CD14-positive monocyte (primary cell): ENCODE data around the gene SLC26A2. TPM values are rescaled to one million over a fixed set of nuclear protein-coding genes. Genes with fewer than 3 reads are reported as not detected.

Experiments used
- DNase-seq, 3 donors: peaks; one replicate each; pipeline ENCODE4 v3.0.0-alpha.2; 2011 to 2022
- H2AFZ ChIP-seq: 2 replicates; pipeline ENCODE4 v1.6.0; 2012; ENCODE audit warnings: mild to moderate bottlenecking, low read depth, low read length, inconsistent platforms; ENCODE audit not compliant: insufficient read depth, poor library complexity, severe bottlenecking
- H3K27ac ChIP-seq, 2 donors: 1 replicate in 1 of 2; 2 replicates in 1 of 2; pipeline ENCODE4 v1.5.1; 2012 to 2013; ENCODE audit warnings: low read length in 2 of 2, control low read depth in 1 of 2, inconsistent platforms in 1 of 2, low read depth in 1 of 2, mild to moderate bottlenecking in 1 of 2
- H3K27me3 ChIP-seq, 2 donors: one replicate each; pipeline versions ENCODE4 v1.6.0 to v1.6.1; 2011 to 2013; ENCODE audit warnings: low read length in 2 of 2; ENCODE audit not compliant: control insufficient read depth in 2 of 2, insufficient read depth in 2 of 2
- H3K36me3 ChIP-seq, 2 donors: replicated peaks in 1 of 2; 1 replicate in 1 of 2; 2 replicates in 1 of 2; pipeline versions ENCODE4 v1.5.1 to v1.6.1; 2012 to 2013; ENCODE audit warnings: low read length in 2 of 2, control low read depth in 1 of 2, inconsistent platforms in 1 of 2, mild to moderate bottlenecking in 1 of 2; ENCODE audit not compliant: insufficient read depth in 2 of 2, control insufficient read depth in 1 of 2
- H3K4me1 ChIP-seq, 2 donors: 1 replicate in 1 of 2; 2 replicates in 1 of 2; pipeline versions ENCODE4 v1.5.1 to v1.6.1; 2012 to 2013; ENCODE audit warnings: low read length in 2 of 2, control low read depth in 1 of 2, inconsistent platforms in 1 of 2, mild to moderate bottlenecking in 1 of 2, moderate library complexity in 1 of 2; ENCODE audit not compliant: insufficient read depth in 2 of 2, control insufficient read depth in 1 of 2
- H3K4me2 ChIP-seq: replicated peaks from 2 replicates; pipeline ENCODE3; 2012; ENCODE audit warnings: low read length, moderate library complexity, mild to moderate bottlenecking; ENCODE audit not compliant: poor library complexity, severe bottlenecking; ENCODE audit errors: extremely low read depth
- H3K4me3 ChIP-seq, 3 experiments: fragments of 200-600 bp in 1 of 3; sonication (generic) in 1 of 3; replicated peaks in 1 of 3; 1 replicate in 2 of 3; 2 replicates in 1 of 3; pipeline ENCODE4 v1.5.1; 2011 to 2013; ENCODE audit warnings: low read length in 3 of 3, mild to moderate bottlenecking in 3 of 3, control low read depth in 2 of 3, low read depth in 2 of 3, inconsistent platforms in 1 of 3, moderate library complexity in 1 of 3
- H3K79me2 ChIP-seq: 2 replicates; pipeline ENCODE4 v1.6.0; 2012; ENCODE audit warnings: mild to moderate bottlenecking, control low read depth, inconsistent platforms, low read length, moderate library complexity; ENCODE audit not compliant: insufficient read depth
- H3K9ac ChIP-seq: 2 replicates; pipeline ENCODE4 v1.6.0; 2017; ENCODE audit warnings: low read length, mild to moderate bottlenecking; ENCODE audit not compliant: insufficient read depth, poor library complexity, severe bottlenecking
- H3K9me3 ChIP-seq, 2 donors: replicated peaks in 1 of 2; 1 replicate in 1 of 2; 2 replicates in 1 of 2; pipeline versions ENCODE4 v1.5.1 to v1.6.1; 2012 to 2013; ENCODE audit warnings: low read length in 2 of 2, control low read depth in 1 of 2; ENCODE audit not compliant: control insufficient read depth in 1 of 2, insufficient read depth in 1 of 2
- H4K20me1 ChIP-seq: 2 replicates; pipeline ENCODE4 v1.6.0; 2012; ENCODE audit warnings: mild to moderate bottlenecking, low read length, control low read depth, moderate library complexity; ENCODE audit not compliant: insufficient read depth
- H3K27ac Mint-ChIP-seq, 7 donors: one replicate each; pipeline ENCODE4 v1.8.0; 2020; ENCODE audit warnings: mild to moderate bottlenecking in 7 of 7, mixed read lengths in 7 of 7, moderate library complexity in 6 of 7, inconsistent platforms in 2 of 7
- H3K27me3 Mint-ChIP-seq, 3 donors: one replicate each; pipeline ENCODE4 v1.8.0; 2021 to 2022; ENCODE audit warnings: low read depth in 3 of 3, mild to moderate bottlenecking in 3 of 3, mixed read lengths in 3 of 3, moderate library complexity in 3 of 3, inconsistent platforms in 1 of 3
- H3K36me3 Mint-ChIP-seq, 2 donors: one replicate each; pipeline ENCODE4 v1.8.0; 2020; ENCODE audit warnings: mixed read lengths in 2 of 2, inconsistent platforms in 1 of 2, mild to moderate bottlenecking in 1 of 2
- H3K4me1 Mint-ChIP-seq: one replicate; pipeline ENCODE4 v1.8.0; 2020; ENCODE audit warnings: mild to moderate bottlenecking, mixed read lengths
- H3K4me3 Mint-ChIP-seq, 2 donors: one replicate each; pipeline ENCODE4 v1.8.0; 2020; ENCODE audit warnings: mild to moderate bottlenecking in 2 of 2, mixed read lengths in 2 of 2, moderate library complexity in 1 of 2
- H3K9me3 Mint-ChIP-seq, 7 donors: one replicate each; pipeline ENCODE4 v1.8.0; 2020 to 2022; ENCODE audit warnings: mixed read lengths in 7 of 7, mild to moderate bottlenecking in 6 of 7, moderate library complexity in 6 of 7, inconsistent platforms in 2 of 7
- WGBS: methylation state at CpG from one replicate; pipeline ENCODE4 v1.1.5; 2013; ENCODE audit warnings: missing lambda C conversion rate; ENCODE audit not compliant: insufficient coverage; 5-methylcytosine and 5-hydroxymethylcytosine counted together
- intact Hi-C, 2 donors: fragments of 100-400 bp; cut with micrococcal nuclease; formaldehyde crosslinking; loops; one replicate each; pipeline versions ENCODE4 v1.15.0 to v1.15.1; 2023
- polyA plus RNA-seq, 3 donors: library from polyadenylated mRNA; depleted of rRNA in 1 of 3; unstranded in 2 of 3; stranded (reverse) in 1 of 3; fragments of 300-500 nt in 2 of 3; fragments of >200 nt in 1 of 3; fragmentation: Illumina TruSeq in 2 of 3; gene quantifications; 1 replicate in 2 of 3; 2 replicates in 1 of 3; pipeline ENCODE4 v1.2.3, GENCODE V29; 2012 to 2021
- small RNA-seq: library from RNA; depleted of rRNA; stranded (forward); fragments of <200 nt; gene quantifications from one replicate; pipeline ENCODE3, GENCODE V24; 2012; ENCODE audit warnings: low read depth; ENCODE audit not compliant: insufficient read length
- TF ChIP-seq, protein P1 (sequence below): fragments of 200-600 bp; IDR thresholded peaks from one replicate; pipeline ENCODE4 v1.8.0; 2022; ENCODE audit warnings: antibody characterized with exemption, mild to moderate bottlenecking

The SLC26A2 gene
- polyA plus RNA-seq, 3 donors: 1.9 to 3.6 (median 3.1) TPM

- H3K4me1 ChIP-seq: no peaks in the 10 kb centered on the region
- 50% methylated on average over 4 of the region's 7 CpGs for WGBS
- H3K27me3 ChIP-seq: no peaks in the 10 kb centered on the region
- no peak overlapping the region for H2AFZ ChIP-seq
- no peak overlapping the region for H3K4me2 ChIP-seq
- no peak overlapping the region for H3K27ac ChIP-seq
- no peaks in the 10 kb centered on the region for H4K20me1 ChIP-seq
- H3K4me1 Mint-ChIP-seq: peaks cover 3% of the 10 kb centered on the region
- H3K79me2 ChIP-seq: no peaks in the 10 kb centered on the region
- H3K9me3 ChIP-seq: no peaks in the 10 kb centered on the region
- peak; percentile 12 to 50 (median 30) for DNase-seq
- H3K9ac ChIP-seq: no peak overlapping the region
- H3K27ac Mint-ChIP-seq: peak overlapping the region in 2 of 7 donors; percentile 57 to 60
- TF ChIP-seq, protein P1, sequence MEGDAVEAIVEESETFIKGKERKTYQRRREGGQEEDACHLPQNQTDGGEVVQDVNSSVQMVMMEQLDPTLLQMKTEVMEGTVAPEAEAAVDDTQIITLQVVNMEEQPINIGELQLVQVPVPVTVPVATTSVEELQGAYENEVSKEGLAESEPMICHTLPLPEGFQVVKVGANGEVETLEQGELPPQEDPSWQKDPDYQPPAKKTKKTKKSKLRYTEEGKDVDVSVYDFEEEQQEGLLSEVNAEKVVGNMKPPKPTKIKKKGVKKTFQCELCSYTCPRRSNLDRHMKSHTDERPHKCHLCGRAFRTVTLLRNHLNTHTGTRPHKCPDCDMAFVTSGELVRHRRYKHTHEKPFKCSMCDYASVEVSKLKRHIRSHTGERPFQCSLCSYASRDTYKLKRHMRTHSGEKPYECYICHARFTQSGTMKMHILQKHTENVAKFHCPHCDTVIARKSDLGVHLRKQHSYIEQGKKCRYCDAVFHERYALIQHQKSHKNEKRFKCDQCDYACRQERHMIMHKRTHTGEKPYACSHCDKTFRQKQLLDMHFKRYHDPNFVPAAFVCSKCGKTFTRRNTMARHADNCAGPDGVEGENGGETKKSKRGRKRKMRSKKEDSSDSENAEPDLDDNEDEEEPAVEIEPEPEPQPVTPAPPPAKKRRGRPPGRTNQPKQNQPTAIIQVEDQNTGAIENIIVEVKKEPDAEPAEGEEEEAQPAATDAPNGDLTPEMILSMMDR: no peak
- H3K36me3 ChIP-seq: peaks cover 94 to 98% of the 10 kb centered on the region in 2 donors
- intact Hi-C loops: no loop called here
- H3K4me3 Mint-ChIP-seq: no peak overlapping the region
- no peak overlapping the region for H3K4me3 ChIP-seq
- peaks cover 89 to 96% of the 10 kb centered on the region in 2 donors for H3K36me3 Mint-ChIP-seq
- no peaks in the 10 kb centered on the region for H3K9me3 Mint-ChIP-seq
- no peaks in the 10 kb centered on the region for H3K27me3 Mint-ChIP-seq
These were observed 74.8 kb downstream of the SLC26A2 start for GRCh38 chr5:150035139-150035895.

- intact Hi-C loops: no loop called here
- Histone ChIP-seq H3K9me3 (no peaks in the 10 kb centered on the region), H2AFZ (no peak overlapping the region), H3K9ac (no peak overlapping the region), H3K36me3 (peaks cover 94 to 98% of the 10 kb centered on the region in 2 donors), H3K27ac (no peak overlapping the region), H3K27me3 (no peaks in the 10 kb centered on the region), H3K4me3 (no peak overlapping the region), H4K20me1 (no peaks in the 10 kb centered on the region), H3K79me2 (no peaks in the 10 kb centered on the region), H3K4me2 (no peak overlapping the region), H3K4me1 (no peaks in the 10 kb centered on the region)
- Mint-ChIP-seq H3K9me3 (no peaks in the 10 kb centered on the region), H3K4me1 (peaks cover 3% of the 10 kb centered on the region), H3K36me3 (peaks cover 91 to 96% of the 10 kb centered on the region in 2 donors), H3K27ac (peak overlapping the region in 1 of 7 donors; percentile 27), H3K27me3 (no peaks in the 10 kb centered on the region), H3K4me3 (no peak overlapping the region)
- 97% methylated on average over 9 of the region's 9 CpGs for WGBS
- DNase-seq: no peak
- TF ChIP-seq, protein P1: no peak
These were observed 76.0 kb downstream of the SLC26A2 start for GRCh38 chr5:150036513-150036912.

Small RNA genes lying within 50 kb of the gene (small RNA-seq; reads per million reads assigned to genes)
- gene RF00019: not detected

Other genes starting within 250 kb of the SLC26A2 start
- 10 to 100 TPM in 1 of 3 donors, 1 to 10 TPM in 1, under 1 TPM in 1; 0.67 to 11.1 (median 2.0) TPM for gene PPARGC1B, start 230.4 kb upstream of the SLC26A2 start, polyA plus RNA-seq
- gene PDE6A, start 16.0 kb upstream of the SLC26A2 start, polyA plus RNA-seq: under 1 TPM in 1 of 3 donors, not detected in 2; 0.01 TPM
- gene TIGD6, start 39.9 kb downstream of the SLC26A2 start, polyA plus RNA-seq: 1 to 10 TPM in 2 of 3 donors, under 1 TPM in 1; 0.88 to 2.5 (median 1.8) TPM
- gene HMGXB3, start 40.0 kb downstream of the SLC26A2 start, polyA plus RNA-seq: 10 to 100 TPM in 1 of 3 donors, 1 to 10 TPM in 2; 3.1 to 22.9 (median 6.2) TPM
- 100 to 1,000 TPM; 180 to 332 (median 242) TPM for gene CSF1R, start 125.8 kb downstream of the SLC26A2 start, polyA plus RNA-seq
- under 1 TPM; 0.04 to 0.99 (median 0.20) TPM for gene PDGFRB, start 195.1 kb downstream of the SLC26A2 start, polyA plus RNA-seq
- not detected for gene CDX1, start 206.0 kb downstream of the SLC26A2 start, polyA plus RNA-seq
- under 1 TPM in 1 of 3 donors, not detected in 2; 0.07 TPM for gene SLC6A7, start 229.3 kb downstream of the SLC26A2 start, polyA plus RNA-seq